ENCODE results near the gene PECR.

DNA sequence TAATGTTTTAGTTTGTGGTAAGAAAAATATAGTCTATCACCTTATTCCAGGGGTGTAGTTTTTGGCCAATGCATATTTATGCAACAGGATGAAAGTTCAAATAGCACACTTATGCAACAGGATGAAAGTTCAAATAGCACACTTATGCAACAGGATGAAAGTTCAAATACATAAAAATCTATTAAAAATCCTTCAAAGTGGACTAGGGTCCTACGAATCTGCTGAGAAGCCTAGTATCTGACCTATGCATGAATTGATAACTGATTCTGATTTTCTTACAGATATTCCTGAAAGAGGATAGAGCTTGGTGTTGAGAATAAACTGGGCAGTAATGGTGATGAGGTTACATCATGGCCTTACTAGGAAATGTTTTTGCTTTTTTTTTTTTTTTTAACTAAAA is 2.8 kb downstream of the PECR start:
- TF ChIP-seq POLR2AphosphoS5 (IDR thresholded peaks at IDR 0.05; ENCODE audit: low read depth, low read length): no peak
- TF ChIP-seq, protein P1, sequence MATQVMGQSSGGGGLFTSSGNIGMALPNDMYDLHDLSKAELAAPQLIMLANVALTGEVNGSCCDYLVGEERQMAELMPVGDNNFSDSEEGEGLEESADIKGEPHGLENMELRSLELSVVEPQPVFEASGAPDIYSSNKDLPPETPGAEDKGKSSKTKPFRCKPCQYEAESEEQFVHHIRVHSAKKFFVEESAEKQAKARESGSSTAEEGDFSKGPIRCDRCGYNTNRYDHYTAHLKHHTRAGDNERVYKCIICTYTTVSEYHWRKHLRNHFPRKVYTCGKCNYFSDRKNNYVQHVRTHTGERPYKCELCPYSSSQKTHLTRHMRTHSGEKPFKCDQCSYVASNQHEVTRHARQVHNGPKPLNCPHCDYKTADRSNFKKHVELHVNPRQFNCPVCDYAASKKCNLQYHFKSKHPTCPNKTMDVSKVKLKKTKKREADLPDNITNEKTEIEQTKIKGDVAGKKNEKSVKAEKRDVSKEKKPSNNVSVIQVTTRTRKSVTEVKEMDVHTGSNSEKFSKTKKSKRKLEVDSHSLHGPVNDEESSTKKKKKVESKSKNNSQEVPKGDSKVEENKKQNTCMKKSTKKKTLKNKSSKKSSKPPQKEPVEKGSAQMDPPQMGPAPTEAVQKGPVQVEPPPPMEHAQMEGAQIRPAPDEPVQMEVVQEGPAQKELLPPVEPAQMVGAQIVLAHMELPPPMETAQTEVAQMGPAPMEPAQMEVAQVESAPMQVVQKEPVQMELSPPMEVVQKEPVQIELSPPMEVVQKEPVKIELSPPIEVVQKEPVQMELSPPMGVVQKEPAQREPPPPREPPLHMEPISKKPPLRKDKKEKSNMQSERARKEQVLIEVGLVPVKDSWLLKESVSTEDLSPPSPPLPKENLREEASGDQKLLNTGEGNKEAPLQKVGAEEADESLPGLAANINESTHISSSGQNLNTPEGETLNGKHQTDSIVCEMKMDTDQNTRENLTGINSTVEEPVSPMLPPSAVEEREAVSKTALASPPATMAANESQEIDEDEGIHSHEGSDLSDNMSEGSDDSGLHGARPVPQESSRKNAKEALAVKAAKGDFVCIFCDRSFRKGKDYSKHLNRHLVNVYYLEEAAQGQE (IDR thresholded peaks at IDR 0.05; ENCODE audit: insufficient read depth in 1 of 2, low read depth in 2 of 2, low read length in 2 of 2): no peak
- TF ChIP-seq SIN3A (IDR thresholded peaks at IDR 0.05; ENCODE audit: borderline replicate concordance, insufficient read depth, low read length): no peak
- no peak for TF ChIP-seq TAF1 (IDR thresholded peaks at IDR 0.05; ENCODE audit: borderline replicate concordance, insufficient read depth, low read length)
- TF ChIP-seq FOXP2 (optimal IDR thresholded peaks at IDR 0.05; ENCODE audit: borderline replicate concordance, extremely low read depth, extremely low read length, insufficient read depth): no peak
